HepG2 (cell line): ENCODE measurements around the gene HRH3. TPM values are rescaled to one million over a fixed set of nuclear protein-coding genes. Genes with fewer than 3 reads are reported as not detected.

Experiments
- AGO1 ChIP-seq: fragments of 200-400 bp; formaldehyde crosslinking; IDR thresholded peaks from 2 replicates; pipeline ENCODE4 v1.6.1; 2017; ENCODE audit warnings: mild to moderate bottlenecking, low read depth, low read length, moderate library complexity; ENCODE audit not compliant: poor library complexity, severe bottlenecking
- ARHGAP35 ChIP-seq: sonication (generic); formaldehyde crosslinking; IDR thresholded peaks from 2 replicates; pipeline ENCODE4 v1.9.0; 2022; ENCODE audit warnings: mild to moderate bottlenecking, inconsistent platforms, moderate library complexity, missing genetic modification reagents, borderline replicate concordance
- BORCS8-MEF2B ChIP-seq: sonication (generic); formaldehyde crosslinking; IDR thresholded peaks from 2 replicates; pipeline ENCODE4 v1.8.0; 2022; ENCODE audit warnings: mild to moderate bottlenecking, missing genetic modification reagents
- CHD4 ChIP-seq: fragments of 200-600 bp; sonication (generic); IDR thresholded peaks from 2 replicates; pipeline ENCODE4 v1.7.0; 2017; ENCODE audit warnings: mild to moderate bottlenecking, low read length, borderline replicate concordance
- ELF3 ChIP-seq: IDR thresholded peaks from 2 replicates; pipeline ENCODE4 v1.6.1; 2016; ENCODE audit warnings: missing genetic modification reagents, missing compliant biosample characterization
- HDAC6 ChIP-seq: fragments of 200-600 bp; sonication (generic); IDR thresholded peaks from 2 replicates; pipeline ENCODE4 v1.7.0; 2017; ENCODE audit warnings: mild to moderate bottlenecking, antibody characterized with exemption, low read length, low read depth
- MLX ChIP-seq: IDR thresholded peaks from 2 replicates; pipeline ENCODE4 v1.6.1; 2016
- NR0B2 ChIP-seq: sonication (generic); formaldehyde crosslinking; IDR thresholded peaks from 2 replicates; pipeline ENCODE4 v1.4.0; 2020; ENCODE audit warnings: mild to moderate bottlenecking, missing genetic modification reagents
- RAD21 ChIP-seq: fragments of 450-650 bp; formaldehyde crosslinking; IDR thresholded peaks from 2 replicates; pipeline ENCODE4 v1.5.0; 2020; ENCODE audit warnings: mild to moderate bottlenecking
- SNAPC5 ChIP-seq: sonication (generic); formaldehyde crosslinking; IDR thresholded peaks from 2 replicates; pipeline ENCODE4 v1.8.1; 2023; ENCODE audit warnings: mild to moderate bottlenecking, missing genetic modification reagents, borderline replicate concordance
- TGIF2 ChIP-seq: IDR thresholded peaks from 2 replicates; pipeline ENCODE4 v1.6.1; 2016; ENCODE audit warnings: control low read depth, missing compliant biosample characterization
- ZBTB8A ChIP-seq: sonication (generic); formaldehyde crosslinking; IDR thresholded peaks from 2 replicates; pipeline ENCODE4 v1.4.0; 2020; ENCODE audit warnings: mild to moderate bottlenecking, low read depth, missing genetic modification reagents, borderline replicate concordance
- ZIK1 ChIP-seq: sonication (generic); formaldehyde crosslinking; IDR thresholded peaks from 2 replicates; pipeline ENCODE4 v1.5.0; 2020; ENCODE audit warnings: mild to moderate bottlenecking, low read depth, missing genetic modification reagents, borderline replicate concordance
- ZMYM3 ChIP-seq: sonication (generic); formaldehyde crosslinking; IDR thresholded peaks from 2 replicates; pipeline ENCODE4 v1.5.1; 2020; ENCODE audit warnings: mild to moderate bottlenecking, missing genetic modification reagents
- ZNF143 ChIP-seq: sonication (generic); formaldehyde crosslinking; IDR thresholded peaks from 2 replicates; pipeline ENCODE4 v1.4.0; 2020; ENCODE audit warnings: missing genetic modification reagents
- ZNF180 ChIP-seq: sonication (generic); formaldehyde crosslinking; IDR thresholded peaks from 2 replicates; pipeline ENCODE4 v1.4.0; 2020; ENCODE audit warnings: low read depth, missing genetic modification reagents, borderline replicate concordance
- ZNF430 ChIP-seq: sonication (generic); formaldehyde crosslinking; IDR thresholded peaks from 2 replicates; pipeline ENCODE4 v1.9.0; 2021; ENCODE audit warnings: mild to moderate bottlenecking, missing genetic modification reagents
- ZNF780A ChIP-seq: sonication (generic); formaldehyde crosslinking; IDR thresholded peaks from 2 replicates; pipeline ENCODE4 v1.8.0; 2022; ENCODE audit warnings: mild to moderate bottlenecking, missing genetic modification reagents, moderate library complexity
- ZSCAN20 ChIP-seq: sonication (generic); formaldehyde crosslinking; IDR thresholded peaks from 2 replicates; pipeline ENCODE4 v1.4.0; 2020; ENCODE audit warnings: missing genetic modification reagents, mild to moderate bottlenecking, borderline replicate concordance
- polyA plus RNA-seq, 8 experiments: library from polyadenylated mRNA; depleted of rRNA in 3 of 8; stranded (reverse) in 7 of 8; unstranded in 1 of 8; fragments of >200 nt; fragmentation: Illumina TruSeq in 4 of 8; extraction: Trizol in 4 of 8; gene quantifications; 2 replicates each; pipeline versions ENCODE4 v1.2.1 to v1.2.3, GENCODE V29; 2011 to 2016; ENCODE audit warnings: low read depth in 4 of 8, missing spikeins in 1 of 8, mixed read lengths in 1 of 8; ENCODE audit not compliant: insufficient read depth in 1 of 8
- total RNA-seq, 5 experiments: library from RNA; depleted of rRNA; stranded (reverse); fragments of >200 nt; fragmentation: Illumina TruSeq; extraction: Trizol; gene quantifications; 2 replicates each; pipeline ENCODE4 v1.2.3, GENCODE V29; 2016; ENCODE audit warnings: low read depth in 1 of 5
- TF ChIP-seq, protein P1 (sequence below): sonication (generic); formaldehyde crosslinking; IDR thresholded peaks from 2 replicates; pipeline ENCODE4 v1.4.0; 2020; ENCODE audit warnings: missing genetic modification reagents, low read depth, mild to moderate bottlenecking, borderline replicate concordance
- TF ChIP-seq, protein P2 (sequence below): sonication (generic); formaldehyde crosslinking; IDR thresholded peaks from 2 replicates; pipeline ENCODE4 v1.8.0; 2022; ENCODE audit warnings: missing genetic modification reagents, mild to moderate bottlenecking, inconsistent platforms, borderline replicate concordance
- TF ChIP-seq, protein P3 (sequence below): sonication (generic); formaldehyde crosslinking; IDR thresholded peaks from 2 replicates; pipeline ENCODE4 v1.4.0; 2020; ENCODE audit warnings: missing genetic modification reagents

The HRH3 gene
- total and polyA plus RNA-seq, 2 of the 13 experiments (the other 11 are each of a cell fraction or from before 2014, with no cell fraction given) = 0.18 TPM; not detected in 1

- TF ChIP-seq, protein P1, sequence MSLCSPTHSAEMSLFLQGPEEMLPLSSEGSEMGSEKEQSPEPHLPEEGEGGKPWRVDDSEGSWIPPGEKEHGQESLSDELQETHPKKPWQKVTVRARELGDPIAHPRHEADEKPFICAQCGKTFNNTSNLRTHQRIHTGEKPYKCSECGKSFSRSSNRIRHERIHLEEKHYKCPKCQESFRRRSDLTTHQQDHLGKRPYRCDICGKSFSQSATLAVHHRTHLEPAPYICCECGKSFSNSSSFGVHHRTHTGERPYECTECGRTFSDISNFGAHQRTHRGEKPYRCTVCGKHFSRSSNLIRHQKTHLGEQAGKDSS (CRISPR knock-in tag) = 0 out of 2 replicates have a peak, but pooled peaks have one; percentile 28
- peak; percentile 49 for TF ChIP-seq MLX (CRISPR knock-in tag)
- peak; percentile 70 for TF ChIP-seq TGIF2 (CRISPR knock-in tag)
- TF ChIP-seq ZIK1 (CRISPR knock-in tag) = 0 out of 2 replicates have a peak, but pooled peaks have one; percentile 76
- no peak for TF ChIP-seq HDAC6
- peak; percentile 63; the same call in 1 of the 2 replicates for TF ChIP-seq NR0B2 (CRISPR knock-in tag)
- no peak for TF ChIP-seq ZSCAN20
- TF ChIP-seq ZNF143 (CRISPR knock-in tag) = peak; percentile 33; the same call in 1 of the 2 replicates
- TF ChIP-seq ZNF180 (CRISPR knock-in tag) = 0 out of 2 replicates have a peak, but pooled peaks have one; percentile 38
- TF ChIP-seq ELF3 (CRISPR knock-in tag) = peak; percentile 74
- peak; percentile 88 for TF ChIP-seq ZMYM3 (CRISPR knock-in tag)
- peak; percentile 35; the same call in 1 of the 2 replicates for TF ChIP-seq RAD21 (CRISPR knock-in tag)
- TF ChIP-seq ZNF430 (CRISPR knock-in tag) = no peak
- no peak for TF ChIP-seq ARHGAP35
- TF ChIP-seq BORCS8-MEF2B = no peak
- TF ChIP-seq, protein P2, sequence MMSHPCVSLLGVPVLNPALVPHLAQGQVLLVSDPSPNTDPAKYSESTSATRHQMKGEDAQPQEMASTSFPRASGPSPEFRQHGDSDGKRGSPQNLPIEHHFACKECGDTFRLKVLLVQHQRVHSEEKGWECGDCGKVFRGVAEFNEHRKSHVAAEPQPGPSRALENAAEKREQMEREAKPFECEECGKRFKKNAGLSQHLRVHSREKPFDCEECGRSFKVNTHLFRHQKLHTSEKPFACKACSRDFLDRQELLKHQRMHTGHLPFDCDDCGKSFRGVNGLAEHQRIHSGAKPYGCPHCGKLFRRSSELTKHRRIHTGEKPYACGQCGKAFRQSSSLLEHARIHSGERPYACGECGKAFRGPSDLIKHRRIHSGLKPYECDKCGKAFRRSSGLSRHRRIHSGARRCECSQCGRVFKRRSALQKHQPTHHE (CRISPR knock-in tag) = no peak
- TF ChIP-seq CHD4 = no peak; the same call in 1 of the 2 replicates
- no peak for TF ChIP-seq ZBTB8A
- no peak for TF ChIP-seq ZNF780A (CRISPR knock-in tag)
- TF ChIP-seq, protein P3, sequence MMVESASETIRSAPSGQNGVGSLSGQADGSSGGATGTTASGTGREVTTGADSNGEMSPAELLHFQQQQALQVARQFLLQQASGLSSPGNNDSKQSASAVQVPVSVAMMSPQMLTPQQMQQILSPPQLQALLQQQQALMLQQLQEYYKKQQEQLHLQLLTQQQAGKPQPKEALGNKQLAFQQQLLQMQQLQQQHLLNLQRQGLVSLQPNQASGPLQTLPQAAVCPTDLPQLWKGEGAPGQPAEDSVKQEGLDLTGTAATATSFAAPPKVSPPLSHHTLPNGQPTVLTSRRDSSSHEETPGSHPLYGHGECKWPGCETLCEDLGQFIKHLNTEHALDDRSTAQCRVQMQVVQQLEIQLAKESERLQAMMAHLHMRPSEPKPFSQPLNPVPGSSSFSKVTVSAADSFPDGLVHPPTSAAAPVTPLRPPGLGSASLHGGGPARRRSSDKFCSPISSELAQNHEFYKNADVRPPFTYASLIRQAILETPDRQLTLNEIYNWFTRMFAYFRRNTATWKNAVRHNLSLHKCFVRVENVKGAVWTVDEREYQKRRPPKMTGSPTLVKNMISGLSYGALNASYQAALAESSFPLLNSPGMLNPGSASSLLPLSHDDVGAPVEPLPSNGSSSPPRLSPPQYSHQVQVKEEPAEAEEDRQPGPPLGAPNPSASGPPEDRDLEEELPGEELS (CRISPR knock-in tag) = peak; percentile 90
- TF ChIP-seq AGO1 = peak; percentile 57
- peak; percentile 73; the same call in 1 of the 2 replicates for TF ChIP-seq SNAPC5 (CRISPR knock-in tag)
Observed at GRCh38 chr20:62237801-62238568, 17.9 kb upstream of the HRH3 start, which contains the start of gene OSBPL2 (continued).
